ENCODE data around the gene RPS15. TPM values are rescaled to one million over a fixed set of nuclear protein-coding genes. Genes with fewer than 3 reads are reported as not detected.

Gene RPS15
- total and polyA plus RNA-seq, 10 of the 15 experiments (the other 5 are each of a cell fraction or from before 2014, with no cell fraction given), result 559 to 3,158 (median 1,413) TPM

DNA sequence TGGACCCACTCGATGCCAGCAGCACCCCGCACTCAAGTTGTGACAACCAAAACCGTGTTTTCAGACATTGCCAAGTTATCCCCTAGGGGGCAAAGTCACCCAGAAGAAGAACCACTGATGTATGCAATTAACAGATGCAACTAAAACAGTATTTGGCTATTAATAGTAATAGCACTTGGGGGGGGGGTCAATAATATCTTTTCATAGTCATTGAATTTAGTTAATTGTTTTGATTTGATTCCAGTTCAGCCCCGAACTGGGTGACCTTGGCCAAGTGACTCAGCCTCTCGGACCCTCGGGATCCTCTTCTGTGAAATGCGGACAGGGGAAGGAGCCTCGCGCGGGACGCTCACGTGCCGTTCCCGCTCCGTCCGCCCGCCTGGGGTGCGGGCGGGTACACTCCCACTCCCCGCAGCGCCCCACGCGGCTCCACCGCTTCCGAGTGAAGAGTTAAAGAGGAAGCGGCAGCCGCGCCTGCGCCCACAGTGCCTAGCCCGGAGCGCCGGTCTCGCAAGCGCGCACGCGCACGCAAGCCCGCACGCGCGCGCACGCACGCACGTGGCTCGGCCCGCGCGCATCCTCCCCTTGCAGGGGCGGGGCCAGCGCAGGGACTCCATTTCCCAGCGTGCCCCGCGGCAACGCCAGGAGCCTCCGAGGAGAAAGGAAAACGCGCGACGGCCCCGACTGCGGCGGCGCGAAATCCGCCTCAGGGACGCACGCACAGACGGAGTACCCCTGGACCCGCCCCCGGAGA, 31.2 kb upstream of the RPS15 start (continued):
- TF ChIP-seq, protein P1, sequence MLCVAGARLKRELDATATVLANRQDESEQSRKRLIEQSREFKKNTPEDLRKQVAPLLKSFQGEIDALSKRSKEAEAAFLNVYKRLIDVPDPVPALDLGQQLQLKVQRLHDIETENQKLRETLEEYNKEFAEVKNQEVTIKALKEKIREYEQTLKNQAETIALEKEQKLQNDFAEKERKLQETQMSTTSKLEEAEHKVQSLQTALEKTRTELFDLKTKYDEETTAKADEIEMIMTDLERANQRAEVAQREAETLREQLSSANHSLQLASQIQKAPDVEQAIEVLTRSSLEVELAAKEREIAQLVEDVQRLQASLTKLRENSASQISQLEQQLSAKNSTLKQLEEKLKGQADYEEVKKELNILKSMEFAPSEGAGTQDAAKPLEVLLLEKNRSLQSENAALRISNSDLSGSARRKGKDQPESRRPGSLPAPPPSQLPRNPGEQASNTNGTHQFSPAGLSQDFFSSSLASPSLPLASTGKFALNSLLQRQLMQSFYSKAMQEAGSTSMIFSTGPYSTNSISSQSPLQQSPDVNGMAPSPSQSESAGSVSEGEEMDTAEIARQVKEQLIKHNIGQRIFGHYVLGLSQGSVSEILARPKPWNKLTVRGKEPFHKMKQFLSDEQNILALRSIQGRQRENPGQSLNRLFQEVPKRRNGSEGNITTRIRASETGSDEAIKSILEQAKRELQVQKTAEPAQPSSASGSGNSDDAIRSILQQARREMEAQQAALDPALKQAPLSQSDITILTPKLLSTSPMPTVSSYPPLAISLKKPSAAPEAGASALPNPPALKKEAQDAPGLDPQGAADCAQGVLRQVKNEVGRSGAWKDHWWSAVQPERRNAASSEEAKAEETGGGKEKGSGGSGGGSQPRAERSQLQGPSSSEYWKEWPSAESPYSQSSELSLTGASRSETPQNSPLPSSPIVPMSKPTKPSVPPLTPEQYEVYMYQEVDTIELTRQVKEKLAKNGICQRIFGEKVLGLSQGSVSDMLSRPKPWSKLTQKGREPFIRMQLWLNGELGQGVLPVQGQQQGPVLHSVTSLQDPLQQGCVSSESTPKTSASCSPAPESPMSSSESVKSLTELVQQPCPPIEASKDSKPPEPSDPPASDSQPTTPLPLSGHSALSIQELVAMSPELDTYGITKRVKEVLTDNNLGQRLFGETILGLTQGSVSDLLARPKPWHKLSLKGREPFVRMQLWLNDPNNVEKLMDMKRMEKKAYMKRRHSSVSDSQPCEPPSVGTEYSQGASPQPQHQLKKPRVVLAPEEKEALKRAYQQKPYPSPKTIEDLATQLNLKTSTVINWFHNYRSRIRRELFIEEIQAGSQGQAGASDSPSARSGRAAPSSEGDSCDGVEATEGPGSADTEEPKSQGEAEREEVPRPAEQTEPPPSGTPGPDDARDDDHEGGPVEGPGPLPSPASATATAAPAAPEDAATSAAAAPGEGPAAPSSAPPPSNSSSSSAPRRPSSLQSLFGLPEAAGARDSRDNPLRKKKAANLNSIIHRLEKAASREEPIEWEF (IDR thresholded peaks at IDR 0.05; ENCODE audit: insufficient replicate concordance, low read depth, low read length), result no peak
- TF ChIP-seq POLR2A (IDR thresholded peaks at IDR 0.05; ENCODE audit: low read depth, low read length) (peak; percentile 66), CHD2 (IDR thresholded peaks at IDR 0.05; ENCODE audit: borderline replicate concordance, low read depth, low read length) (no peak; the same call in none of the 2 replicates), SREBF1 (IDR thresholded peaks at IDR 0.05; ENCODE audit: low read length) (0 out of 2 replicates have a peak, but pooled peaks have one; percentile 34), NR2C2 (IDR thresholded peaks at IDR 0.05; ENCODE audit: borderline replicate concordance, control insufficient read depth, insufficient read length, low read depth) (no peak), TARDBP (IDR thresholded peaks at IDR 0.05; ENCODE audit: borderline replicate concordance) (no peak), SP1 (IDR thresholded peaks at IDR 0.05; ENCODE audit: low read depth, low read length) (peak; percentile 81), IKZF2 (IDR thresholded peaks at IDR 0.05) (peak; percentile 20 to 53; a peak in 1 of 4 replicates), GABPA (IDR thresholded peaks at IDR 0.05; ENCODE audit: low read depth) (no peak), PML (IDR thresholded peaks at IDR 0.05; ENCODE audit: low read length) (no peak), CHD4 (IDR thresholded peaks at IDR 0.05) (no peak), CREB1 (IDR thresholded peaks at IDR 0.05; ENCODE audit: low read depth) (peak; percentile 80), RB1 (IDR thresholded peaks at IDR 0.05; ENCODE audit: borderline replicate concordance) (0 out of 2 replicates have a peak, but pooled peaks have one; percentile 73), HDAC6 (IDR thresholded peaks at IDR 0.05; ENCODE audit: unreplicated experiment) (no peak)
- TF ChIP-seq, protein P2, sequence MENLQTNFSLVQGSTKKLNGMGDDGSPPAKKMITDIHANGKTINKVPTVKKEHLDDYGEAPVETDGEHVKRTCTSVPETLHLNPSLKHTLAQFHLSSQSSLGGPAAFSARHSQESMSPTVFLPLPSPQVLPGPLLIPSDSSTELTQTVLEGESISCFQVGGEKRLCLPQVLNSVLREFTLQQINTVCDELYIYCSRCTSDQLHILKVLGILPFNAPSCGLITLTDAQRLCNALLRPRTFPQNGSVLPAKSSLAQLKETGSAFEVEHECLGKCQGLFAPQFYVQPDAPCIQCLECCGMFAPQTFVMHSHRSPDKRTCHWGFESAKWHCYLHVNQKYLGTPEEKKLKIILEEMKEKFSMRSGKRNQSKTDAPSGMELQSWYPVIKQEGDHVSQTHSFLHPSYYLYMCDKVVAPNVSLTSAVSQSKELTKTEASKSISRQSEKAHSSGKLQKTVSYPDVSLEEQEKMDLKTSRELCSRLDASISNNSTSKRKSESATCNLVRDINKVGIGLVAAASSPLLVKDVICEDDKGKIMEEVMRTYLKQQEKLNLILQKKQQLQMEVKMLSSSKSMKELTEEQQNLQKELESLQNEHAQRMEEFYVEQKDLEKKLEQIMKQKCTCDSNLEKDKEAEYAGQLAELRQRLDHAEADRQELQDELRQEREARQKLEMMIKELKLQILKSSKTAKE (IDR thresholded peaks at IDR 0.05; ENCODE audit: low read depth, poor library complexity, severe bottlenecking), result no peak
- TF ChIP-seq, protein P3, sequence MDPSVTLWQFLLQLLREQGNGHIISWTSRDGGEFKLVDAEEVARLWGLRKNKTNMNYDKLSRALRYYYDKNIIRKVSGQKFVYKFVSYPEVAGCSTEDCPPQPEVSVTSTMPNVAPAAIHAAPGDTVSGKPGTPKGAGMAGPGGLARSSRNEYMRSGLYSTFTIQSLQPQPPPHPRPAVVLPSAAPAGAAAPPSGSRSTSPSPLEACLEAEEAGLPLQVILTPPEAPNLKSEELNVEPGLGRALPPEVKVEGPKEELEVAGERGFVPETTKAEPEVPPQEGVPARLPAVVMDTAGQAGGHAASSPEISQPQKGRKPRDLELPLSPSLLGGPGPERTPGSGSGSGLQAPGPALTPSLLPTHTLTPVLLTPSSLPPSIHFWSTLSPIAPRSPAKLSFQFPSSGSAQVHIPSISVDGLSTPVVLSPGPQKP (IDR thresholded peaks at IDR 0.05; ENCODE audit: low read depth, low read length), result no peak
- TF ChIP-seq, protein P4, sequence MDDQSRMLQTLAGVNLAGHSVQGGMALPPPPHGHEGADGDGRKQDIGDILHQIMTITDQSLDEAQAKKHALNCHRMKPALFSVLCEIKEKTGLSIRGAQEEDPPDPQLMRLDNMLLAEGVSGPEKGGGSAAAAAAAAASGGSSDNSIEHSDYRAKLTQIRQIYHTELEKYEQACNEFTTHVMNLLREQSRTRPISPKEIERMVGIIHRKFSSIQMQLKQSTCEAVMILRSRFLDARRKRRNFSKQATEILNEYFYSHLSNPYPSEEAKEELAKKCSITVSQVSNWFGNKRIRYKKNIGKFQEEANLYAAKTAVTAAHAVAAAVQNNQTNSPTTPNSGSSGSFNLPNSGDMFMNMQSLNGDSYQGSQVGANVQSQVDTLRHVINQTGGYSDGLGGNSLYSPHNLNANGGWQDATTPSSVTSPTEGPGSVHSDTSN (IDR thresholded peaks at IDR 0.05; ENCODE audit: insufficient replicate concordance, low read depth, low read length), result no peak
